ENCODE data around the gene PLK3.

GRCh38 chr1:44847845-44848244, 47.7 kb downstream of the PLK3 start:
- TF ChIP-seq, protein P1, sequence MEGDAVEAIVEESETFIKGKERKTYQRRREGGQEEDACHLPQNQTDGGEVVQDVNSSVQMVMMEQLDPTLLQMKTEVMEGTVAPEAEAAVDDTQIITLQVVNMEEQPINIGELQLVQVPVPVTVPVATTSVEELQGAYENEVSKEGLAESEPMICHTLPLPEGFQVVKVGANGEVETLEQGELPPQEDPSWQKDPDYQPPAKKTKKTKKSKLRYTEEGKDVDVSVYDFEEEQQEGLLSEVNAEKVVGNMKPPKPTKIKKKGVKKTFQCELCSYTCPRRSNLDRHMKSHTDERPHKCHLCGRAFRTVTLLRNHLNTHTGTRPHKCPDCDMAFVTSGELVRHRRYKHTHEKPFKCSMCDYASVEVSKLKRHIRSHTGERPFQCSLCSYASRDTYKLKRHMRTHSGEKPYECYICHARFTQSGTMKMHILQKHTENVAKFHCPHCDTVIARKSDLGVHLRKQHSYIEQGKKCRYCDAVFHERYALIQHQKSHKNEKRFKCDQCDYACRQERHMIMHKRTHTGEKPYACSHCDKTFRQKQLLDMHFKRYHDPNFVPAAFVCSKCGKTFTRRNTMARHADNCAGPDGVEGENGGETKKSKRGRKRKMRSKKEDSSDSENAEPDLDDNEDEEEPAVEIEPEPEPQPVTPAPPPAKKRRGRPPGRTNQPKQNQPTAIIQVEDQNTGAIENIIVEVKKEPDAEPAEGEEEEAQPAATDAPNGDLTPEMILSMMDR (IDR thresholded peaks at IDR 0.05; ENCODE audit: borderline replicate concordance, extremely low read depth, low read length, poor library complexity, severe bottlenecking): no peak
- no peak for TF ChIP-seq EZH2 (IDR thresholded peaks at IDR 0.05; ENCODE audit: borderline replicate concordance, low read depth, low read length, severe bottlenecking)
